Transverse colon (tissue), 4 donors: Measurements from ENCODE around the gene SYT2.

ENCODE experiments used
- POLR2A ChIP-seq: fragments of 450-650 bp; IDR thresholded peaks from one replicate; pipeline ENCODE4 v1.6.1; 2016; ENCODE audit warnings: antibody characterized with exemption, mild to moderate bottlenecking, moderate library complexity
- POLR2AphosphoS5 ChIP-seq, 3 donors: sonication (generic); formaldehyde crosslinking; IDR thresholded peaks; one replicate each; pipeline ENCODE4 v1.6.1; 2016; ENCODE audit warnings: antibody characterized with exemption in 3 of 3
- TF ChIP-seq, protein P1 (sequence below), 5 experiments: fragments of 200-600 bp in 3 of 5; fragments of 450-650 bp in 2 of 5; sonication (generic) in 3 of 5; IDR thresholded peaks; 1 replicate in 2 of 5; 2 replicates in 3 of 5; pipeline ENCODE4 v1.5.1; 2016 to 2017; ENCODE audit warnings: antibody characterized with exemption in 5 of 5, inconsistent platforms in 3 of 5, mild to moderate bottlenecking in 2 of 5, moderate library complexity in 1 of 5

DNA sequence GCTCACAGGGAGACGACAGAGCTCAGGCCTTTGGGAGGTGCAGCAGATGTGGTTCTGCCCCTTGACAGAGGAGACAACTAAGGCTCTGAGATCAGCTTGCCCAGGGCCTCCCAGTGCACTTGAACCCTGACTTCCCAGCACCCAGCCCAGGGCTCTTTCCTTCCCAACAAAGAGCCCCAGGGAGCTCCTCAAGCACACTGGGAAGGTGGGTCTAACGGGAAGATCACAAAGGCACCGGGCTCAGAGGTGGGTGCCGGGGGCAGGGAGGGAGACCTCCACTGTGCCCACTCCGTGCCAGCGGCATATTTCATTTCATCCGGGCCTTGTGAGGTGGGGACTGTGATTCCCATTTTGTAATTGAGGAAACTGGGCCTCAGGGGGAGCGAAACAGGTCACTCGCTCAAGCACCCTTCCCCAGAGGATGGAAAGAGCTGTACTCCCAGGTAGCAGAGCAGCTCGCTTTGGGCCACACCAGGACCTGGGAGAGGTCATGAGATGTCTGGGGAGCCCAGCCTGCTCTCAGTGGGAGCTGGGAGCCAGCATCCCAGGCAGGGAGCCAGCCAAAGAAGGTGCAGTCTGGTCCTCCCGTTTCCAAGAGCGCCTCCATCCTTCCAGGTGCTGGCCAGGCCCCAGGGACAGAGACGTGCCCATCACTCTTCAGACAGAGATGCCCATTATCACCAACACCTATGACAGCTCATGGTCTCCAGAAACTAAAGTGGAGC, 82.3 kb downstream of the SYT2 start:
- TF ChIP-seq, protein P1, sequence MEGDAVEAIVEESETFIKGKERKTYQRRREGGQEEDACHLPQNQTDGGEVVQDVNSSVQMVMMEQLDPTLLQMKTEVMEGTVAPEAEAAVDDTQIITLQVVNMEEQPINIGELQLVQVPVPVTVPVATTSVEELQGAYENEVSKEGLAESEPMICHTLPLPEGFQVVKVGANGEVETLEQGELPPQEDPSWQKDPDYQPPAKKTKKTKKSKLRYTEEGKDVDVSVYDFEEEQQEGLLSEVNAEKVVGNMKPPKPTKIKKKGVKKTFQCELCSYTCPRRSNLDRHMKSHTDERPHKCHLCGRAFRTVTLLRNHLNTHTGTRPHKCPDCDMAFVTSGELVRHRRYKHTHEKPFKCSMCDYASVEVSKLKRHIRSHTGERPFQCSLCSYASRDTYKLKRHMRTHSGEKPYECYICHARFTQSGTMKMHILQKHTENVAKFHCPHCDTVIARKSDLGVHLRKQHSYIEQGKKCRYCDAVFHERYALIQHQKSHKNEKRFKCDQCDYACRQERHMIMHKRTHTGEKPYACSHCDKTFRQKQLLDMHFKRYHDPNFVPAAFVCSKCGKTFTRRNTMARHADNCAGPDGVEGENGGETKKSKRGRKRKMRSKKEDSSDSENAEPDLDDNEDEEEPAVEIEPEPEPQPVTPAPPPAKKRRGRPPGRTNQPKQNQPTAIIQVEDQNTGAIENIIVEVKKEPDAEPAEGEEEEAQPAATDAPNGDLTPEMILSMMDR (IDR thresholded peaks at IDR 0.05): no peak
- TF ChIP-seq POLR2A (no peak), POLR2AphosphoS5 (IDR thresholded peaks at IDR 0.05) (no peak)
